ENCODE results near the gene GAS7. TPM values are rescaled to one million over a fixed set of nuclear protein-coding genes. Genes with fewer than 3 reads are reported as not detected.

The GAS7 gene
- total RNA-seq, 2 donors from 2014 or later = 6.3 to 22.9 TPM

DNA sequence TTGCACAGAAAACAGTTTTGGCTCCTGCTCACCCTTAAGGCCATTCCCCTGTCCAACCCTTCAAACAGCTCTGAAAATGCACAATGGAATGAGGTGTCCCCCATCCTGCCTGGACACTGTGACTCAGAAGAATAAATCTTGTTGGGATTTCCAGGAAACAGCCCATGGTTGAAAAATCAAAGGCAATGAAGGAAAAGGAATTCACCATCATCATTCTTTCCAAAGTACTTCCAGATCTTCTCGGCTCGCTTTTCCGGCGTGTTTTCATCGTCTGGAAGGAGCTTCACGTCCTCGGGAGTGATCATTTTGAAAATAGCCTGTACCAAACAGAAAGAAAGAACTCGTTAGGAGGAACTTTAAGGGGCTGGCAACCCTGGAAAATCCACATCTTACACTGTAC, 297.6 kb downstream of the GAS7 start:
- ATAC-seq (no peak), DNase-seq (no peak)
- intact Hi-C loops (cut with DNase I, micrococcal nuclease) = no loop called here

DNA sequence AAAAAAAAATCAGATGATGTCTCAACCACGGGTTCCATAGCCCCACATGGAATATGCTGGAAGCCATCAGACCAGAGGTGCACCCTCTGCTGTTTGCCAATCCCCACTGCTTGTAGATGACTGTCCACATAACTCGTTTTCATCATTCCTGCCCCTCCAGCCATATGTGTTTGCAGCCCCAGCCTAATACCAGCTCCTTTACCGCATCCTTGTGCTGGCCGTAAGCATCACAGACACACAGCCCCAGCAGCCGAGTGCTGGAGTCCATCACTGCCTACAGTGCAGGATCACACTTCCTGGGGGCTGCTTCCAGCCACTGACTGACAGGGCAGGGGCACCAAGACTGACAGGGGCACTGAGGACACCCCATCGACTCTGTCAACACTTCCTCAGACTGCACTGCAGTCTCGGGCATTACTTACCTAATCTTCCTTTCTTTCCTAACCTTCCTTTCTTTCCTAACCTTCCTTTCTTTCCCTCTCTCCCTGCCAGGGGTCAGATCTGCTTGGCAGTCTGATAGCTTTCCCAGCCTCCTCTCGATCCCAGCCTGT, 298.3 kb downstream of the GAS7 start:
- DNase-seq (no peak), ATAC-seq (no peak)
- intact Hi-C loops (cut with DNase I, micrococcal nuclease) = no loop called here

DNA sequence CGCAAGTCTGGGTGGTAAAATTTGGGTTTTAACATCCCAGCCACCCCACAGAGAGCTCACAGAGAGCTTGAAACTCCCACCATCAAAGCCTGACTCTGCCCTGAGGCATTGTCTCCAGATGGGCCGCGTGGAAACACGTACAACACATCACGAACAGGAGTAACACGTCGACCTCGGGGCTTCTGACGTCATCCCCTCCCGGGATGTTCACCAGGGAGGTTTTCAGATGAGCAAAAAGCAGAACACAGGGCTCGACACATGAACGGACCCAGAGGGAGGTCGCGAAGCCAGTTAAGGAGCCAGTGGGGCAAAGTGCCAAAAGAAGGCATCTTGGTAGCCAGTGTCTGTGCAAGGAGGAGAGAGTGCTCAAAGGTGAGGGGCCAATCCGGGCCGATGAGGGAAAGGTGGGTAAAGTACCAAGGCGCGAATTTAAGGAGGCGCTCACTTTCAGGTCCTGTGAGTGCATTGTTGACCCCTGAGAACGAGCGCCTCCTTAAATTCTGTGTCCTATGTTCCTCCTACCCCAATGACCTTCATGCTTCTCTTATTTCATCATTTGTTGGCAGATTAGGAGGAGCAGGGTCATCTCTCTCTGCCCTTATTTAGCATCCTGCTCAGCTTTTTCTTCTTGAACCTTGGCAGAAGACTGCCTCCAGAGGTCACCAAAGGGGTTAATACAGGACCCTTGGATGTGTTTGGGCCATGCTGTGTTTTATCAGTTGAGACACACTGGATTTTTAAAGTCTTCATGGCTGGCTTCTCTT, 298.9 kb downstream of the GAS7 start:
- intact Hi-C loops (cut with DNase I, micrococcal nuclease) = no loop called here
- ATAC-seq (no peak), DNase-seq (no peak)

DNA sequence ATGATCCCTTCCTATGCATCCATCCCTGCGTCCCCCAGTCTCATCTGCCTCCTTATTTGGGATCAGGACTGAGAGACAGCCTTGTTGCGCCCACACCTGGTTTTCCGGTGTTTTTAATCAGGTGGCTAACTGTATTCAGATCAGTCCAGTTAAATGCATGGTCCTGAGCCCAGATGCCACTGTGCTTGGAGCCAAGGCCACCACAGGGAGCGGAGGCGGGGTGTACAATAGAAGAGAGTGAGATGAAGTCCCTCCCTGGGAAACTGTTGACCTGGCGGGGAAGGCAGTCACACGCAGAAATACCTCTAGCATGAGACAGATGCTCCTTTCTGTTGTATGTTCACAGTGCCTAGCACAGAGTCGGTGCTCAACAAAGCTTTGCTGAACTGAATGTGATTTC, 299.6 kb downstream of the GAS7 start:
- no peak for ATAC-seq
- DNase-seq = no peak
- intact Hi-C loops (cut with DNase I, micrococcal nuclease) = no loop called here

DNA sequence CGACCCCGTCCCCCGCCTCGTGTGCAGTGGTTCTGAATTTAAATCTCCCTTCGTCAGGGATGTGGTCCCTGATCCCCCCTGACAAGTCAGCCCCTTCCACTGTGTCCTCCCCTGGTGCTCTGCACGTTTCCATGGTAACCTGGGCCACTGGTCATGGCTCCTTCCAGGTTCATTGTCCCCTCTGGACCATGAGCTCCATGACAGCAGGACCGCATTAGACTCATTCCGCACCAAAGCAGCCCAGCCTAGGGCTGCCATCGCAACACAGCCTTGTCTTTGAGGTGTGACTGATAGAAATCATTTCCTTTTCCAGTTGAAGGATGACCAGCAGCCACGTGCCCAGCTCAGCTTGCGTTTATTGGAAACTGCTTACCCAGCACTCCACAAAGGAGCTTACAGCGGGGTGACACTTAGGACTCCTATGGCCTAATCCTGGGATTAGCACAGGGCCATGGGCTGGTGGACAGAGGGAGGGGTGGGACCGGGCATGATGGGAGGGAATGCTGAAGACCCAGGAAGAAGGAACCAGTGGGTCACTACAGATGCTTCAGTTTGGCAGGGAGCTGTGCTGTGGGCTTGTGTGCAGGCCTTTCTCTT, 300.9 kb downstream of the GAS7 start:
- DNase-seq (no peak), ATAC-seq (no peak)
- intact Hi-C loops (cut with DNase I, micrococcal nuclease) = no loop called here

DNA sequence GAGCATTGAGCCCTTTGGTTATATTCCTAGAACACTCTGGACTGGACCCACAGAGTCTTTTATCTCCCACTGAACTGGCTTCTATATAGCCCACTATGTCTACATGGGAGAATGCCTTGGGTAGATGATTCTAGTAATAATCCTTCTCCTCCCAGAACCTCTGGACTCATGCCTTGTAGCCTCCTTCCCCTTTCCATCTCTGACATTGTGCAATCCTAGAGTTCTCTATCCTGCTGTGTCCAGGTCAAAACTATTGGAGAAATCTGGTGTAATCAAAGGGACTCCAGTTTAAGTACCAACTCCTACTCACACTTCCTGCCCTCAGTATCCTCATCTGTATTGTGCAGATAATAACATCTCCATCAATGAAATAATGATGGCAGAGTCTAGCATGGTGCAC, 302.5 kb downstream of the GAS7 start:
- ATAC-seq (no peak), DNase-seq (no peak)
- intact Hi-C loops (cut with DNase I, micrococcal nuclease) = no loop called here

DNA sequence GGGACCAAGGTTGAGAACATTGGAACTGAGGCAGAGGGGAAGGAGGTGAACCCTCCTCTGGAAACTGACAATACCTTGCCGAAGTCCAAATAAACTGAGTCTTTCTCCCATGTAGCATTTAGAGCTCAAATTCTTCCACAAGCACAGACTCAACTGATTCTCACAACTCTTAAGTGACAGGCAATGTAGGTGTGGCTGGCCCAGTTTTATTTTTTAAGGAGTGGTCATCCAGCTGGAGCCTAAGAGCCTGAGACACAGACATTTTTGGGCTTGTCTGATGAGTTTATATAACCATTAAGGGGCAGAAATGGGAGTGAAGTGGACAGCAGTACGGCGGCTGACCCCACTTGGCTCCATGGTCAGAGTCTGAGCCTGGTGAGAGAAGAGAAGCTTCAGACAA, 304.2 kb downstream of the GAS7 start:
- ATAC-seq (no peak), DNase-seq (no peak)
- intact Hi-C loops (cut with DNase I, micrococcal nuclease) = no loop called here

DNA sequence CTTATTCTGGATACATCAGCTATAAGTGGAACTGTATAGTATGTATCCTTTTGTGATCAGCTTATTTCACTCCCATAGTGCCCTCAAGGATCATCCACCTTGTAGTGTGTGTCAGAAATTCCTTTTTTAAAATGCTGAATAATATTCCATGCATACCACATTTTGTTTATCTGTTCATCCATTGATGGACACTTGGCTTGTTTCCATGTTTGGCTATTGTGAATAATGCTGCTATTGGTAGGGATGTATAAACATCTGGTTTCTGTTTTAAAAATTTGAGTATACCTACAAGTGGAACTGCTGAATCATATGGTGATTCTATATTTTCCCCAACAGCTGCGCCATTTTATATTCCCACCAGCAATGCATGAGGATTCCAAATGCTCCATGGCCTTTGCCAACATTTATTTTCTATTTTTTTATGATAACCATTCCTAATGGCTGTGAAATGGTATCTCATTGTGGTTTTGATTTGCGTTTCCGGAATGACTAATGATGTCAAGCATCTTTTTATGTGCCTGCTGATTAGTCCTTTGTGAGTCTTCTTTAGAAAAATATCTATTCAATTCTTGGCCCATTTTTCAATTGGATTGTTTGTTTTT, 304.9 kb downstream of the GAS7 start:
- no peak for DNase-seq
- ATAC-seq = no peak
- intact Hi-C loops (cut with DNase I, micrococcal nuclease) = no loop called here

DNA sequence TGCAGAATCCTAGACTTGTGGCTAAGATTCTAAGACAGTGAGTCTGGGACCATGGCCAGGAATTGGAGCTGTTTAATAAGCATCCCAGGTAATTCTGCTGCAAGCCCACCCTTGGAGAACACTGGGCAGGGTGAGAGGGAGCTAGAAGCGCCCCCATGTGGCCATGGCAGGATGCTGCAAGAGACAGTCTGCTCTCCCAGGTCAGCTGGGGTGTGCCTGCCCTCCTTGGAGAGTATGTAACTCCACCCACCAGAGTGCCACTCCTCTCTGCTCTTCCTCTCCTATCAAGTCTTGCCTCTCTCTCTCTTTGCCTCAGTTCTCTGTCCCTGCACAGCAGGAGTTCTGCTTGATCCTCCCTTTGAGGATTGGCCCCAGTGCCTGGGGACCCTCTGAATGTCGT, 308.3 kb downstream of the GAS7 start:
- ATAC-seq = no peak
- no peak for DNase-seq
- intact Hi-C loops (cut with DNase I, micrococcal nuclease) = no loop called here

DNA sequence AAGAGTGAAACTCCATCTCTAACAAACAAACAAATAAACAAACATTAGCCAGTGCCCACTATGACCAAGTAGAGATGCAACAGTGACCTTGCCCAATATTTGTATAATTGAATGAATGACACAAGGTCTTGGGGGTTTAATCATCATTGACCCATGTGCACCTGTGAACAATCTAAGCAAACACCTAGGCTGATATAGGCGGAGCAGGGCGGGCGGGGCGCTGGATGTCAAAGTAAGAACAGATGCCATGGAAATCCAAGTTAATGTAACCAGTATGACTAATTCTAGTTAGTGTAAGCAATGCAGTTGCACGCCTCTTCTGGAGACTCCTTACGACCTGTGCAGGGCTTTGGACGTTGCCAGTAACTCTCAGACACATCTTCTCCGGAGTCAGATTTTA, 310.9 kb downstream of the GAS7 start:
- DNase-seq = no peak
- intact Hi-C loops (cut with DNase I, micrococcal nuclease) = loop anchor here in 1 of 2 donors (10.0 kb wide), 1 partner anchor 83 kb away; no protein-coding TSS in a partner anchor
- no peak for ATAC-seq

DNA sequence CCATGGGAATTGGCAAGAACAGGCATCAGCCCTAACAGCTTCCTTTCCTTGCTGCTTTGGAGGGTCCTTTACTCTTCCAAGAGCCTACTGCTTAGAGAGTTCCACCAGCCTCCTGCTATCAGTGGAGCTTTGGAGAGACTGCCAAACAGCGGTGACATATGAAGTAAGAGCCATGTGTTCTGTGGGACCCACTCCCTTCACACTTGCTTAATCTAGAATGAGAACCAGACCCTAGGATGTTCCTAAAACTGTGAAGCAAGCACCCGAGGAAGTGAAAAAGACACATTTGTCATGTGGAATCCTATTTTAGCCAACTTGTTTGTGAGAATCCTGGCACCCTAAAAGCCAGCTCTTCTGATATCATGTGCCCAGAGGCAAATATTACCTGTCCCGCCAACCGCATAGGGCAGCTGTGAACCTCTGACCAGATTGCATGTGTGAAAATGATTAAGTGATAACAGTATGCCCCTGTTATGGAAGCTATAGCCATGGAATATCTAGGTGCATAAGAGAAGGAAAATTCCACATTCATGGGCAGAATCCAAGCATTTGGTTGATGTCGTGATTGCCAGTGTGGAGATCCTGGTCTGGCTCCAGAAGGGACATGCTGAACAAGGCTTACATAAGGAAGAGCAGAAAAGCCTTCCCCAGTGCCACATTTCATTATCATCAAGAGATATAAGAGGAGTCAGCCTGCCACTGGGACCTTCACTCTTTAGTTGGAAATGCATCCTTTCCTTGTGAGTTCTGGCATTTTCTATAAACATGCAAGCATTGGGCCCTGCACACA, 312.1 kb downstream of the GAS7 start:
- DNase-seq (no peak), ATAC-seq (no peak)
- intact Hi-C loops (cut with DNase I, micrococcal nuclease) = loop anchor here in 1 of 2 donors (10.0 kb wide), 1 partner anchor 82 kb away; no protein-coding TSS in a partner anchor

DNA sequence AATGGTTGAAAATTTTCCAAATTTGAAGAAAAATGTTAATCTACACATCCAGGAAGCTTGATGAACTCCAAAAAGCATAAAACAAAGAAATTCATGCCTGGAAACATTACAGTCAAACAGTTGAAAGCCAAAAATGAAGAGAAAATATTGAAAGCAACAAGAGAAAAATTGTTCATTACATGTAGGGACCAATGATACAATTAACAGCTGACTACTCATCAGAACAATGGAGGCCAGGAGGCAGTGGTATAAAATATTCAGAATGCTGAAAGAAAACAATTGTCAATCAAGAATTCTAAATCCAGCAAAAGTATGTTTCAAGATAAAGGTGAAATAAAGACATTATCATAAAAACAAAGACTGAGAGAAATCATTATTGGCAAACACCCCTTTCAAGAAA, 315.0 kb downstream of the GAS7 start:
- DNase-seq = no peak
- intact Hi-C loops (cut with DNase I, micrococcal nuclease) = loop anchor here in 1 of 2 donors (10.0 kb wide), 1 partner anchor 79 kb away; no protein-coding TSS in a partner anchor
- no peak for ATAC-seq

DNA sequence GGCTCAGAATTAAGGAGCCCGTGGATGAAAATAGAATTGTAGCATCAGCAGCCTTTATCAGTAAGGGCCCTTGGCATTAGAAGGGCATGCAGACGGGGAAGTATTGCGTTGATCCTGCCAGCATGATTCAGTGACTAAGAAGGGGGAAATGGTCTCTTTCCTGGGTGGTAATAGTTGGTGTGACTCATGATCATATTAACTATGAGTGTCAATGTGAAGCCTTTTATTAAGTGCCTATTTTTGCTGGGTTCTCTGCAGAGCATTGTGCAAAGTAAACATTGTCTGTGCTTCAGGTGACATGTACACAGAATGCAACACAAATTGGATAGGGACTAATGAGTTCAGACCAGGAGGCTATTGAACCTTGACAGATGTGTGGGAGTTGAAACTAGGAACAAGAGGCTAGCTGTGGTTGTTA, 317.8 kb downstream of the GAS7 start:
- intact Hi-C loops (cut with DNase I, micrococcal nuclease) = loop anchor here in 1 of 2 donors (10.0 kb wide), 1 partner anchor 76 kb away; no protein-coding TSS in a partner anchor
- DNase-seq (no peak), ATAC-seq (no peak)

DNA sequence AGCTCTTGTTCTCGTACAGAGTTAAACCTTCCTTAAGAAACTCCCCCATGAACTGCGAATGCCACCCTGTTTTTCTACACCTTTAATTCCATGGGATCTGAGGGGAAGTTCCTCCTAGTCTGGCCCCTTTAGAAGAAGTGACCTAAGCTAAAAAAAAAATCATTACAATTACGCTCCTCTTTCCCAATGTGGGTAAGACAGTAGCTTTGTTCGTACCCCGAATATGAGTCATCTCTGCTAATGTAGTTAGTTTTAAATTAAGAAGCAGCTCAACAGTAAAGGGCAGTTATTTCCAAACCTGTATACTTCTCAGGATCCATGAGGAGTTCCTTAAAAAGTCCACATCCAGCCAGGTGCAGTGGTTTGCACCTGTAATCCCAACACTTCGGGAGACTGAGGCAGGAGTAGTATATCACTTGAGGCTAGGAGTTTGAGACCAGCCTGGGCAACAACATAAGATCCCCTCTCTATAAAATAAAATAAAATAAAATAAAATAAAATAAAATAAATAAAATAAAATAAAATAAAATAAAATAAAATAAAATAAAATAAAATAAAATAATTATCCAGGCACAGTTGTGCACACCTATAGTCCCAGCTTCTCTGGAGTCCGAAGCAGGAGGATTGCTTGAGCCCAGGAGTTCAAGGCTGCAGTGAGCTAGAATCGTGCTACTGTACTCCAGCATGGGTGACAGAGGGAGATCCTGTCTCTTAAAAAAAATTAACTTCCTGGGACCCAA, 319.4 kb downstream of the GAS7 start:
- ATAC-seq = no peak
- DNase-seq = no peak
- intact Hi-C loops (cut with DNase I, micrococcal nuclease) = no loop called here

DNA sequence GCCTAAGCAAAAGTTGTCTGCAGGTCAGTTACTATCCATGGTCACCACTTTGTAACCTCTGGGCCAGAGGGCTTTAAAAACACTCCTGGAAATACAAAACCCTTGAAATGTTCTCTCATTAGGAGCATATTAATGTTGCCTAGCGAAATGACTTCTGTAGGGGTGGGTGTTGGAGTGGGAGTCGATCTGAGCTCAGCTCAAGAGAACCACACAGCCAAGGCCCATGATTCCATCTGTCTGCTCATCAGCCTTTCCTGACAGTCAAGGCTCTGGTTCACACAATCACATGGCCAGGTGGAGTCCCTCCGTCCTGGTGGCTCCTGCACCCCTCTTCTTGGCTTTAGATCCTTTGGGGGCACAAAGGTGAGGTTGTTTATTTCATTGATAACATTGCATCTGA, 320.1 kb downstream of the GAS7 start:
- intact Hi-C loops (cut with DNase I, micrococcal nuclease) = no loop called here
- DNase-seq (no peak), ATAC-seq (no peak)

DNA sequence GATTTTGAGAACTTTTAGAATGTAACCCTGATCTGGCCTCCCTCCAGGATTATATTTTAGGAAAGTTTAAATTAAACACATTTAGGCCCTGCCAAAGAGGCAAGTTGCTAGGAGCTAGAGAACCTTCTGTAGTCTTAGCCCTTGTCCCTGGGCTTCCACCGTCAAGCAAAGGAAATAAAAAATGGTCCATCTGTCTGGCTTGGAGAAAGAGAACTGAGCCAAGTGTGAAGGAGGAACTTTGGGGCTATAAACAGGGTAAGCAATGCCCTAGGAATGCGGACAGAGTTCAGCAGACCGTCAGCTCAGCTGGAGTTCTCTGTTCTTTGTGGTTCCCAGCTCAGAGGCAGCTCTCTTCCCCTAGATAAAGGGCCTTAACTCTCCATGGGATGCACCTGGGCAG, 323.0 kb downstream of the GAS7 start:
- DNase-seq = no peak
- intact Hi-C loops (cut with DNase I, micrococcal nuclease) = no loop called here
- ATAC-seq = no peak

DNA sequence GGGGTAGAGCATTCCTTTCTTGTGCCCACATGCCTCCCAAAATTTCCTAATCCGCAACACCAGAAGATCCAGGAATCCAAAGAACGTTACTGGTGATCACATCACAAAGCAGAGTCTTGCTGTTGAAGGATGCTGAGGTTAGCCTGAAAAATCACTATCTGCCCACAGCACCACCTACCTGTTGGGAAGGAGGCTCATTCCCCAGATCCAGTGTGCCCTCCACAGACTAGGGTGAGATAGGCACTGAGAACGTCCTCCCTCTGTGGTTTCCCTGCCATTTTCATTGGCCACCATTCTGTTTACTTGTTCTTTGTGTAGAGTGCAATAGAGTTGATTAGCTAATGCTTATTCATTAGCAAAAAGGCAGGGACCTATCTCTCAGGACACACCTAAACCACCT, 323.7 kb downstream of the GAS7 start:
- DNase-seq = no peak
- ATAC-seq = no peak
- intact Hi-C loops (cut with DNase I, micrococcal nuclease) = no loop called here

DNA sequence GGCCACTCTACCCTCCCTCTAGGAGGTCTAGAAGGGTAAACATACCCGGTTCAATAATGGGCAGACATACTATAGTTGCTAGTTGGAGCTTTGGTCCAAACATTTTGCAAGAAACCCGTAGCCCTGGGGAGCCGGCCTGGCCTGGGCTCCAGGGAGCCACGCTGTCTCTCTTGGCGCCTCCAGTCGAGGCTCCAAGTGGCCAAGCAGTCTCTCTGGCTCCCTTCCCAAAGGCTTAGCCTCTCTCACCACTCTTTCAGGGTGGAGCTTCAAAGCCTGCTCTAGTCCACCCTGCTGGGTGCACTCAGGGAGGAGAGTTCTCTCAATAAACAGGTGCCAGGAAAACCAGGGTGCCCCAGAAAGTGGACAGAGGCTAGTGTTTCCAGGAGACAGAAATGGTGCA, 325.6 kb downstream of the GAS7 start:
- no peak for ATAC-seq
- DNase-seq = no peak
- intact Hi-C loops (cut with DNase I, micrococcal nuclease) = no loop called here

DNA sequence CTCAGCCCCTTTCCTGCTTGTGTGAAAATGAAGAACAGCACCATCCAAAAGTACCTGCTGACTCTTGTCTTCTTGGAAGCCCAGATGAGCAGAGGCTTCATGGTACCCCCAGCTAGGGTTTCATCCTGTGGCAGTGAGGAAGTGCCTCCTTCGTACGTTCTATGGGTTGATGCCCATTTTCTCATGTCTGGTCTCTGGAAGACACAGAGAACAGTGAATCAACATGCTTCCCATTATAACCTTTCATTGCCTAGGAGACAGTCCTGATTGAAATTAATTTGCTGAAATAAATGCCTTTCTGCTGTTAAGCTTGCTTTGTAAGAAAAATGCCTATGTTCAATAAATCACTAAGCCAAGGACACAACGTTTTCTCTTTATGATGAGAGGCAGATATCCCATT, 329.9 kb downstream of the GAS7 start:
- intact Hi-C loops (cut with DNase I, micrococcal nuclease) = no loop called here
- ATAC-seq (no peak), DNase-seq (no peak)
